ENCODE results near the gene NAALADL2. TPM values are rescaled to one million over a fixed set of nuclear protein-coding genes. Genes with fewer than 3 reads are reported as not detected.
"Not testable (repeated sequence)": the region's sequence is repeated elsewhere in the genome, so short reads cannot be mapped to it uniquely, and the experiment has no call there.

The NAALADL2 gene
- total RNA-seq, 2 donors from 2014 or later: 7.4 to 9.6 TPM

- ATAC-seq (no peak), DNase-seq (no peak)
- intact Hi-C loops (cut with DNase I): no loop called here
These were observed 457.7 kb downstream of the NAALADL2 start for GRCh38 chr3:175316799-175317198.

- intact Hi-C loops (cut with DNase I): no loop called here
- ATAC-seq: no peak
These were observed 466.3 kb downstream of the NAALADL2 start for GRCh38 chr3:175325440-175325839.

GRCh38 chr3:175326041-175326440 lies 466.9 kb downstream of the NAALADL2 start:
- ATAC-seq (no peak), DNase-seq (no peak)
- intact Hi-C loops (cut with DNase I): no loop called here

More at GRCh38 chr3:175325440-175325839, 466.3 kb downstream of the NAALADL2 start:
- no peak for DNase-seq

GRCh38 chr3:175329373-175329772 lies 470.2 kb downstream of the NAALADL2 start:
- intact Hi-C loops (cut with DNase I): no loop called here
- no peak for ATAC-seq
- no peak for DNase-seq

- no peak for DNase-seq
- intact Hi-C loops (cut with DNase I): no loop called here
- no peak for ATAC-seq
These were observed 476.1 kb downstream of the NAALADL2 start for GRCh38 chr3:175335229-175335628.

- intact Hi-C loops (cut with DNase I): no loop called here
- no peak for DNase-seq
- no peak for ATAC-seq
These were observed 477.4 kb downstream of the NAALADL2 start for GRCh38 chr3:175336406-175337133.

GRCh38 chr3:175337631-175338030 lies 478.5 kb downstream of the NAALADL2 start:
- no peak for ATAC-seq

GRCh38 chr3:175338775-175339535 lies 479.8 kb downstream of the NAALADL2 start:
- ATAC-seq (peak in 1 of 2 donors; percentile 64), DNase-seq (peak; percentile 16)
- intact Hi-C loops (cut with DNase I): no loop called here

More at GRCh38 chr3:175337631-175338030, 478.5 kb downstream of the NAALADL2 start:
- DNase-seq: no peak
- intact Hi-C loops (cut with DNase I): no loop called here

GRCh38 chr3:175340338-175341015 lies 481.3 kb downstream of the NAALADL2 start:
- no peak for ATAC-seq
- DNase-seq: no peak
- intact Hi-C loops (cut with DNase I): no loop called here

GRCh38 chr3:175342196-175342595 lies 483.1 kb downstream of the NAALADL2 start:
- intact Hi-C loops (cut with DNase I): no loop called here
- ATAC-seq (no peak), DNase-seq (no peak)

GRCh38 chr3:175343946-175344345 lies 484.8 kb downstream of the NAALADL2 start:
- intact Hi-C loops (cut with DNase I): no loop called here
- no peak for ATAC-seq
- no peak for DNase-seq

GRCh38 chr3:175346573-175347356 lies 487.6 kb downstream of the NAALADL2 start:
- intact Hi-C loops (cut with DNase I): no loop called here
- DNase-seq (peak; percentile 62), ATAC-seq (peak; percentile 89 to 100)

- intact Hi-C loops (cut with DNase I): no loop called here
- DNase-seq (no peak), ATAC-seq (no peak)
These were observed 490.0 kb downstream of the NAALADL2 start for GRCh38 chr3:175349168-175349567.

GRCh38 chr3:175355801-175356335 lies 496.7 kb downstream of the NAALADL2 start:
- DNase-seq (no peak), ATAC-seq (no peak)
- intact Hi-C loops (cut with DNase I): no loop called here

GRCh38 chr3:175356899-175357324 lies 497.8 kb downstream of the NAALADL2 start:
- DNase-seq (no peak), ATAC-seq (peak in 1 of 2 donors; percentile 42)
- intact Hi-C loops (cut with DNase I): no loop called here

GRCh38 chr3:175357758-175358157 lies 498.6 kb downstream of the NAALADL2 start:
- DNase-seq (no peak), ATAC-seq (no peak)
- intact Hi-C loops (cut with DNase I): no loop called here

GRCh38 chr3:175358935-175359334 lies 499.8 kb downstream of the NAALADL2 start:
- ATAC-seq: no peak
- DNase-seq: no peak
- intact Hi-C loops (cut with DNase I): no loop called here

- ATAC-seq: peak in 1 of 2 donors; percentile 39
- intact Hi-C loops (cut with DNase I); DNase-seq: not testable (repeated sequence)
These were observed 511.3 kb downstream of the NAALADL2 start for GRCh38 chr3:175370426-175370825.

- ATAC-seq; intact Hi-C loops (cut with DNase I); DNase-seq: not testable (repeated sequence)
These were observed 512.1 kb downstream of the NAALADL2 start for GRCh38 chr3:175371187-175371586.
